Left ventricle myocardium inferior (tissue), 1 donor: ENCODE data around the gene GBF1. TPM values are rescaled to one million over a fixed set of nuclear protein-coding genes. Genes with fewer than 3 reads are reported as not detected.

Source experiments
- DNase-seq: peaks from one replicate; pipeline ENCODE4 v3.0.0-alpha.2; 2020
- H3K27ac ChIP-seq: fragments of 200-600 bp; replicated peaks from 2 replicates; pipeline ENCODE4 v1.8.0; 2021
- H3K27me3 ChIP-seq: fragments of 200-600 bp; 2 replicates; pipeline ENCODE4 v1.8.0; 2021; ENCODE audit warnings: low read depth
- H3K36me3 ChIP-seq: fragments of 200-600 bp; 2 replicates; pipeline ENCODE4 v1.8.0; 2021
- H3K4me1 ChIP-seq: fragments of 200-600 bp; 2 replicates; pipeline ENCODE4 v1.8.0; 2021
- H3K4me3 ChIP-seq: fragments of 200-600 bp; 2 replicates; pipeline ENCODE4 v1.8.0; 2021; ENCODE audit warnings: mild to moderate bottlenecking, moderate library complexity
- H3K9me3 ChIP-seq: fragments of 200-600 bp; replicated peaks from 2 replicates; pipeline ENCODE4 v1.8.0; 2021
- intact Hi-C: fragments of 100-400 bp; cut with micrococcal nuclease; formaldehyde crosslinking; loops from one replicate; pipeline ENCODE4 v1.11.0; 2022
- total RNA-seq: library from RNA; stranded (reverse); fragmentation: NEBNext Ultra II Directional; extraction: Animal tissue kit (Norgen Biotek cat#: 25700); gene quantifications from one replicate; pipeline ENCODE4 v1.2.1, GENCODE V29; 2021
- TF ChIP-seq, protein P1 (sequence below): fragments of 200-600 bp; IDR thresholded peaks from 2 replicates; pipeline ENCODE4 v1.8.0; 2021; ENCODE audit warnings: antibody characterized with exemption, mild to moderate bottlenecking, borderline replicate concordance
- donor health status: DM: no; HTN: yes; CAD: no; lungs with severe emphysema.

GBF1 gene
- total RNA-seq, 1 donor from 2014 or later, result 43.2 TPM

GRCh38 chr10:102395400-102396316 is 150.3 kb downstream of the GBF1 start, which contains the start of gene NFKB2:
Gene NFKB2 (plus strand): TSS chr10:102395705. CDS start chr10:102395960, 255 bp downstream.
- H3K27me3 ChIP-seq, result no peaks in the 10 kb centered on the region
- intact Hi-C loops, result loop anchor here (10.0 kb wide), 2 partner anchors 79 to 189 kb away; no protein-coding TSS in a partner anchor
- H3K9me3 ChIP-seq, result no peaks in the 10 kb centered on the region
- H3K27ac ChIP-seq, result peak within 1 kb of the TSS; percentile 96
- DNase-seq, result peak; percentile 89
- H3K4me3 ChIP-seq, result peak within 1 kb of the TSS; percentile 72
- TF ChIP-seq, protein P1, sequence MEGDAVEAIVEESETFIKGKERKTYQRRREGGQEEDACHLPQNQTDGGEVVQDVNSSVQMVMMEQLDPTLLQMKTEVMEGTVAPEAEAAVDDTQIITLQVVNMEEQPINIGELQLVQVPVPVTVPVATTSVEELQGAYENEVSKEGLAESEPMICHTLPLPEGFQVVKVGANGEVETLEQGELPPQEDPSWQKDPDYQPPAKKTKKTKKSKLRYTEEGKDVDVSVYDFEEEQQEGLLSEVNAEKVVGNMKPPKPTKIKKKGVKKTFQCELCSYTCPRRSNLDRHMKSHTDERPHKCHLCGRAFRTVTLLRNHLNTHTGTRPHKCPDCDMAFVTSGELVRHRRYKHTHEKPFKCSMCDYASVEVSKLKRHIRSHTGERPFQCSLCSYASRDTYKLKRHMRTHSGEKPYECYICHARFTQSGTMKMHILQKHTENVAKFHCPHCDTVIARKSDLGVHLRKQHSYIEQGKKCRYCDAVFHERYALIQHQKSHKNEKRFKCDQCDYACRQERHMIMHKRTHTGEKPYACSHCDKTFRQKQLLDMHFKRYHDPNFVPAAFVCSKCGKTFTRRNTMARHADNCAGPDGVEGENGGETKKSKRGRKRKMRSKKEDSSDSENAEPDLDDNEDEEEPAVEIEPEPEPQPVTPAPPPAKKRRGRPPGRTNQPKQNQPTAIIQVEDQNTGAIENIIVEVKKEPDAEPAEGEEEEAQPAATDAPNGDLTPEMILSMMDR, result no peak
- peaks cover 54% of the 10 kb centered on the region for H3K4me1 ChIP-seq
- H3K36me3 ChIP-seq, result peaks cover 13% of the 10 kb centered on the region

DNA sequence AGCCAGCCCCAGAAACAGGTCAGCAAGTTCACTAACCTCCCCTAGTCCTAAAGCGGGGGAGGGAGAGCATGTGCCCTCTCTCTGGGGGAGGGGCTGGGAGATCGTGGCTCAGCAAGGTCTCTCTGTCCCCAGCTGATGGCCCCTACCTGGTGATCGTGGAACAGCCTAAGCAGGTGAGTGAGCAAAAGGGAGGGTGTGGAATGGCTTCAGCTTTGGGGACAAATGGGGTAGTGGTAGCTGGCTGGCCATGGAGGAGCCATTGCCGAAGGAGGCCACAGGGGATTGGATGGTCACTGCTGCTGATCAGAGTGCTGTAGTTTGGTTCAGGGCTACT is 151.0 kb downstream of the GBF1 start:
- Histone ChIP-seq H3K36me3 (peaks cover 18% of the 10 kb centered on the region), H3K4me1 (peaks cover 54% of the 10 kb centered on the region), H3K27me3 (no peaks in the 10 kb centered on the region), H3K27ac (peak overlapping the region; percentile 96), H3K4me3 (peak overlapping the region; percentile 72), H3K9me3 (no peaks in the 10 kb centered on the region)
- DNase-seq, result no peak
- TF ChIP-seq, protein P1, result no peak
- intact Hi-C loops, result loop anchor here (10.0 kb wide), 2 partner anchors 79 to 189 kb away; no protein-coding TSS in a partner anchor

DNA sequence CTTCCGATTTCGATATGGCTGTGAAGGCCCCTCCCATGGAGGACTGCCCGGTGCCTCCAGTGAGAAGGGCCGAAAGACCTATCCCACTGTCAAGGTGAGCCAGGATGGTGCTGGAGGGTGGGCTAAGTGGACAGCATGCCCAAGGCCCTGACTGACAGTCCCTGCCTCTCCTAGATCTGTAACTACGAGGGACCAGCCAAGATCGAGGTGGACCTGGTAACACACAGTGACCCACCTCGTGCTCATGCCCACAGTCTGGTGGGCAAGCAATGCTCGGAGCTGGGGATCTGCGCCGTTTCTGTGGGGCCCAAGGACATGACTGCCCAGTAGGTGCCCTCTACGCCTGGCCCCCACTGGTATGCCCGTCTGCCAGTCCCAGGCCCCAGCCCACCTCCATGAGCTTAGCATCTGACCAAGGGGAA is 151.4 kb downstream of the GBF1 start:
- H3K36me3 ChIP-seq, result peaks cover 23% of the 10 kb centered on the region
- peaks cover 54% of the 10 kb centered on the region for H3K4me1 ChIP-seq
- no peak overlapping the region for H3K27ac ChIP-seq
- peak overlapping the region; percentile 72 for H3K4me3 ChIP-seq
- intact Hi-C loops, result loop anchor here (10.0 kb wide), 2 partner anchors 78 to 188 kb away; no protein-coding TSS in a partner anchor
- H3K27me3 ChIP-seq, result no peaks in the 10 kb centered on the region
- no peaks in the 10 kb centered on the region for H3K9me3 ChIP-seq
- TF ChIP-seq, protein P1, result no peak
- DNase-seq, result no peak

DNA sequence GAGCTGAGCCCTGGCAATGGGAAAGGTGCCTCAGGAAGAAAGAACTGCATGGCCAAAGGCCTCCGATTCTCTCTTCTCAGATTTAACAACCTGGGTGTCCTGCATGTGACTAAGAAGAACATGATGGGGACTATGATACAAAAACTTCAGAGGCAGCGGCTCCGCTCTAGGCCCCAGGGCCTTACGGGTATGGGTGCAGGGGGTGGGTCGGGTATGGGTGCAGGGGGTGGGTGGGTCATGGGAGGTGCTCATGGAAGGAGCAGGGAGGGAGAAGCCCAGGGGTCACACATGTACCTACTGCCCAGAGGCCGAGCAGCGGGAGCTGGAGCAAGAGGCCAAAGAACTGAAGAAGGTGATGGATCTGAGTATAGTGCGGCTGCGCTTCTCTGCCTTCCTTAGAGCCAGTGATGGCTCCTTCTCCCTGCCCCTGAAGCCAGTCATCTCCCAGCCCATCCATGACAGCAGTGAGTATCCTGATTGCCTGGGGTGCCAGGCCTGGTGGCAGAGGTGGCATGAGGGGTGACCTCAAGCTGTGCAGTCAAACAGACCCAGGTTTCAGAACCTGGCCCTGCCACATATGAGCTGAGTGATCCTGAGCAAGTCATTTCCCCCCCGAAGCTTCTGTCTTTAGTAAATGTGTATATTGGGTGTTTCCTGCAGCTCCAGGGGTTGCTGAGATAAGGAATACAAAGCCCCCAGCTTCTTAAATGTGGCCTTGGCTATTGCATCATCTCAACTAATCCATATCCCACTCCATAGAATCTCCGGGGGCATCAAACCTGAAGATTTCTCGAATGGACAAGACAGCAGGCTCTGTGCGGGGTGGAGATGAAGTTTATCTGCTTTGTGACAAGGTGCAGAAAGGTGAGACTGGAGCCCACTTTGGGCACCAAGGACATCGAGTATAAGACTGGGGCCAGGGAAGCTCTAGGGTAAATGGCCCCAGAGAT is 152.2 kb downstream of the GBF1 start:
- no peaks in the 10 kb centered on the region for H3K9me3 ChIP-seq
- no peak overlapping the region for H3K27ac ChIP-seq
- H3K4me3 ChIP-seq, result no peak overlapping the region
- H3K4me1 ChIP-seq, result peaks cover 54% of the 10 kb centered on the region
- H3K36me3 ChIP-seq, result peaks cover 29% of the 10 kb centered on the region
- intact Hi-C loops, result loop anchor here (10.0 kb wide), 2 partner anchors 77 to 187 kb away; no protein-coding TSS in a partner anchor
- TF ChIP-seq, protein P1, result no peak
- H3K27me3 ChIP-seq, result no peaks in the 10 kb centered on the region
- no peak for DNase-seq
